Measurements from ENCODE around the gene SDCCAG8.

SDCCAG8 gene

GRCh38 chr1:243495442-243496186, 239.8 kb downstream of the SDCCAG8 start:
- Histone ChIP-seq H3K27me3 (ENCODE audit: control insufficient read depth, insufficient read depth, low read length) (no peaks in the 10 kb centered on the region), H3K27ac (ENCODE audit: low read depth, low read length) (no peak overlapping the region), H3K4me3 (ENCODE audit: low read depth, low read length) (no peak overlapping the region), H3K4me1 (ENCODE audit: control insufficient read depth, insufficient read depth, low read length) (peaks cover 38% of the 10 kb centered on the region), H3K9me3 (ENCODE audit: control insufficient read depth, insufficient read depth, low read length) (no peaks in the 10 kb centered on the region), H3K9ac (ENCODE audit: low read depth, low read length) (no peak overlapping the region), H3K36me3 (ENCODE audit: control insufficient read depth, insufficient read depth, low read length) (no peaks in the 10 kb centered on the region)

DNA sequence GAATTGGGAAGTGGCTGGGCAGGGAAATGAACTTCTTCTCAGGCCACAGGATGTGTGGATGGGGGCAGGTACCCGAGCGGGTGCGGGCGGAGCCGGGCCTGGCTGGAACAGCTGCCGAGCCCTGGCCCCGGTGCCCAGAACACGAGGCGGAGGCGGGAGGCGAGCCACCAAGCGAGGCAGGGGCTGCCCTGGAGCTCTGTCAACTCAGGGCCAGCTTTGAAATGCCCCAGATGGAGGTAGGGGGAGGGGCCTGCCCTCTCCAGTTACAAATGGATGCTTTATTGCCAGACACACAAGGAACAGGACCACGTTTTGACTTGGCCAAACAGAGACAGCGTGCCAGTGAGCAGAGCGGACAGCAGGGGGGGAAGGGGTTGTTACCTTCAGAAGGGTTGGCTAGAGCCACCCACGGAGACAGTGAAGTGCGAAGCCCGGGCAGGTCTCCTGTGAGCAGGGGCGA, 240.4 kb downstream of the SDCCAG8 start:
- H3K27me3 ChIP-seq (ENCODE audit: control insufficient read depth, insufficient read depth, low read length), result no peaks in the 10 kb centered on the region
- H3K27ac ChIP-seq (ENCODE audit: low read depth, low read length), result no peak overlapping the region
- peaks cover 33% of the 10 kb centered on the region for H3K4me1 ChIP-seq (ENCODE audit: control insufficient read depth, insufficient read depth, low read length)

GRCh38 chr1:243496806-243497205, 241.0 kb downstream of the SDCCAG8 start:
- Histone ChIP-seq H3K27ac (ENCODE audit: low read depth, low read length) (no peak overlapping the region), H3K4me1 (ENCODE audit: control insufficient read depth, insufficient read depth, low read length) (peaks cover 28% of the 10 kb centered on the region), H3K9me3 (ENCODE audit: control insufficient read depth, insufficient read depth, low read length) (no peaks in the 10 kb centered on the region), H3K36me3 (ENCODE audit: control insufficient read depth, insufficient read depth, low read length) (no peaks in the 10 kb centered on the region), H3K4me3 (ENCODE audit: low read depth, low read length) (no peak overlapping the region), H3K27me3 (ENCODE audit: control insufficient read depth, insufficient read depth, low read length) (no peaks in the 10 kb centered on the region), H3K9ac (ENCODE audit: low read depth, low read length) (no peak overlapping the region)

More for the DNA sequence above, 240.4 kb downstream of the SDCCAG8 start:
- no peak overlapping the region for H3K9ac ChIP-seq (ENCODE audit: low read depth, low read length)
- H3K4me3 ChIP-seq (ENCODE audit: low read depth, low read length), result no peak overlapping the region
- no peaks in the 10 kb centered on the region for H3K9me3 ChIP-seq (ENCODE audit: control insufficient read depth, insufficient read depth, low read length)
- no peaks in the 10 kb centered on the region for H3K36me3 ChIP-seq (ENCODE audit: control insufficient read depth, insufficient read depth, low read length)

DNA sequence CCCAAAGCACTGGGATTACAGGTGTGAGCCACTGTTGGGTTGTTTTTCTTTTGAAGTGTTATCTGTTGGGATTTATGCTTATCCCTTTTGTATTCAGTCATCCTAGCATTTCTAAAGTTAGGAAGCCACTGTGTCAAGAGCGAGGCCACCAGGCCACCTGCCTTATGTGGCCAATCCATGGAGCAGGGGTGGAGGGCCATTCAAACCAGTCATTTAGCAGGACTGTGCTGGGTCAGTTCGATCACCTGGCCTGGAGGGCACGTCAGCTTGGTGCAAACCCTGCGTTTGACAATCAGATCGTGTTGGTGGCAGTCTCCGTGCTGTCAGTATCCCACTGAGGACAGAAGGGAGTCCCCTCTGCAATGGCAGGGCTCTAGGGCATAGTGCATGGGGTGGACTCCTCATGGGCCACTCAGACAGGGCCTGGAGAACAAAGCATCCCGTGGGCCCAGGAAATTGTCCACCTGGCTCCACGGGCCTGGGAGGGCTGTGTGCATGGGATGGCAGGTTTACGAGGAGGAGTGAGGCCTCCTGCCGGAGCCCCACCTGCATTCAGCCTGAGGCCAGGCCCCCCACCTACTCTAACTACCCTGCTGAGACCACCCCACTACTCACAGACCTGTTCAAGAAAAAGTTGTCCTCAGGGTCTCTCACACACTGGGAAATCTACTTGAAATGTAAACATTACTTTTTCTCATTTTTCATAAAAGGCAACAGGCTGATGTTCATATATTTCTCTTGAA, 242.3 kb downstream of the SDCCAG8 start:
- Histone ChIP-seq H3K4me3 (ENCODE audit: low read depth, low read length) (no peak overlapping the region), H3K36me3 (ENCODE audit: control insufficient read depth, insufficient read depth, low read length) (no peaks in the 10 kb centered on the region), H3K4me1 (ENCODE audit: control insufficient read depth, insufficient read depth, low read length) (peaks cover 26% of the 10 kb centered on the region), H3K27me3 (ENCODE audit: control insufficient read depth, insufficient read depth, low read length) (no peaks in the 10 kb centered on the region), H3K9me3 (ENCODE audit: control insufficient read depth, insufficient read depth, low read length) (no peaks in the 10 kb centered on the region), H3K27ac (ENCODE audit: low read depth, low read length) (no peak overlapping the region), H3K9ac (ENCODE audit: low read depth, low read length) (no peak overlapping the region)

GRCh38 chr1:243499248-243499647, 243.4 kb downstream of the SDCCAG8 start:
- no peaks in the 10 kb centered on the region for H3K9me3 ChIP-seq (ENCODE audit: control insufficient read depth, insufficient read depth, low read length)
- no peaks in the 10 kb centered on the region for H3K27me3 ChIP-seq (ENCODE audit: control insufficient read depth, insufficient read depth, low read length)
- H3K4me1 ChIP-seq (ENCODE audit: control insufficient read depth, insufficient read depth, low read length), result peaks cover 23% of the 10 kb centered on the region
- no peaks in the 10 kb centered on the region for H3K36me3 ChIP-seq (ENCODE audit: control insufficient read depth, insufficient read depth, low read length)
- no peak overlapping the region for H3K9ac ChIP-seq (ENCODE audit: low read depth, low read length)
- no peak overlapping the region for H3K27ac ChIP-seq (ENCODE audit: low read depth, low read length)
- no peak overlapping the region for H3K4me3 ChIP-seq (ENCODE audit: low read depth, low read length)

- Histone ChIP-seq H3K9ac (ENCODE audit: low read depth, low read length) (no peak overlapping the region), H3K36me3 (ENCODE audit: control insufficient read depth, insufficient read depth, low read length) (no peaks in the 10 kb centered on the region), H3K9me3 (ENCODE audit: control insufficient read depth, insufficient read depth, low read length) (no peaks in the 10 kb centered on the region), H3K4me3 (ENCODE audit: low read depth, low read length) (no peak overlapping the region), H3K27ac (ENCODE audit: low read depth, low read length) (no peak overlapping the region), H3K27me3 (ENCODE audit: control insufficient read depth, insufficient read depth, low read length) (no peaks in the 10 kb centered on the region), H3K4me1 (ENCODE audit: control insufficient read depth, insufficient read depth, low read length) (peaks cover 23% of the 10 kb centered on the region)
Measured at GRCh38 chr1:243499711-243500110, 243.9 kb downstream of the SDCCAG8 start.

DNA sequence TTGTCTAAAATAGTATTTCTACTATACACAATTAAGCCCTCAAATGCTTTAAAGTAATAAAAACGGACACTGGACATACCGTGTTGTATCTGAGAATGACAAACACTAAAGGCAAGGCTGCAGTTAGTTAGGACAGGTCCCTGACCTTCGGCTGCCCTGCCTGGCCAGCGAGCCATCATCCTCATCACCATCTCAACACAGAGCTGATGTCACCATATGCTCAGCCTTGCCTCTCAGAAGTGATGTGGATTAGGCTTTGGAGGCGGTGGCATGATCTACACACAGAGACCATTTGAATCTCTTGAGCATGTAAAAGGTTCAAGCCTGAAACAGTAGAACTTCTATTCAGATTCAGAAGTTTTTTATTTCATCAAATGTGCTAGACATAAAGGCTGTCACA, 244.7 kb downstream of the SDCCAG8 start:
- H3K27ac ChIP-seq (ENCODE audit: low read depth, low read length), result no peak overlapping the region
- H3K9me3 ChIP-seq (ENCODE audit: control insufficient read depth, insufficient read depth, low read length), result no peaks in the 10 kb centered on the region
- H3K4me3 ChIP-seq (ENCODE audit: low read depth, low read length), result no peak overlapping the region
- H3K9ac ChIP-seq (ENCODE audit: low read depth, low read length), result no peak overlapping the region
- no peaks in the 10 kb centered on the region for H3K27me3 ChIP-seq (ENCODE audit: control insufficient read depth, insufficient read depth, low read length)
- peaks cover 23% of the 10 kb centered on the region for H3K4me1 ChIP-seq (ENCODE audit: control insufficient read depth, insufficient read depth, low read length)
- H3K36me3 ChIP-seq (ENCODE audit: control insufficient read depth, insufficient read depth, low read length), result no peaks in the 10 kb centered on the region

- no peaks in the 10 kb centered on the region for H3K27me3 ChIP-seq (ENCODE audit: control insufficient read depth, insufficient read depth, low read length)
- no peak overlapping the region for H3K27ac ChIP-seq (ENCODE audit: low read depth, low read length)
- peaks cover 19% of the 10 kb centered on the region for H3K4me1 ChIP-seq (ENCODE audit: control insufficient read depth, insufficient read depth, low read length)
- H3K4me3 ChIP-seq (ENCODE audit: low read depth, low read length), result no peak overlapping the region
- no peak overlapping the region for H3K9ac ChIP-seq (ENCODE audit: low read depth, low read length)
- H3K36me3 ChIP-seq (ENCODE audit: control insufficient read depth, insufficient read depth, low read length), result no peaks in the 10 kb centered on the region
- no peaks in the 10 kb centered on the region for H3K9me3 ChIP-seq (ENCODE audit: control insufficient read depth, insufficient read depth, low read length)
Measured at GRCh38 chr1:243501002-243501401, 245.2 kb downstream of the SDCCAG8 start.

DNA sequence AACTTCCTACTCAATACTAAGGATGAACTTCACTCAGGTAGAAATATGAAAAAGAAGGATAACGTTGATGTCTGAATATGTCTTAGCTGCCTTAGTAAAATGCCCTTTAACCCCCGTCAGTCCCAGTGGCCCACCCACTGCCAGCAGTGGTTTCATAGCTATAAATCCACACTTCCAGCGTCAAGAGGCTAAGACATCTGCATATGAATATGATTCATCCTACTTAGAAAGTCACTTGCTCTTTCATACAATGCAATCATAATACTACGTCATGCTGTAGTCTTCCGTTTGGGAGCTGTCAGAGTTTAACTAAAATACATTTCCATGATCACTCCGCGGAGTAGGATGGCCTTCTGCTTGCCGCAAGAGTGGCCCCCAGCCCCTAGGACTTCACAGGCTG, 247.3 kb downstream of the SDCCAG8 start:
- Histone ChIP-seq H3K36me3 (ENCODE audit: control insufficient read depth, insufficient read depth, low read length) (no peaks in the 10 kb centered on the region), H3K27me3 (ENCODE audit: control insufficient read depth, insufficient read depth, low read length) (no peaks in the 10 kb centered on the region), H3K9ac (ENCODE audit: low read depth, low read length) (no peak overlapping the region), H3K4me3 (ENCODE audit: low read depth, low read length) (no peak overlapping the region), H3K27ac (ENCODE audit: low read depth, low read length) (no peak overlapping the region), H3K4me1 (ENCODE audit: control insufficient read depth, insufficient read depth, low read length) (peaks cover 20% of the 10 kb centered on the region), H3K9me3 (ENCODE audit: control insufficient read depth, insufficient read depth, low read length) (no peaks in the 10 kb centered on the region)

GRCh38 chr1:243505986-243506689, 250.3 kb downstream of the SDCCAG8 start:
- Histone ChIP-seq H3K4me1 (ENCODE audit: control insufficient read depth, insufficient read depth, low read length) (peaks cover 14% of the 10 kb centered on the region), H3K36me3 (ENCODE audit: control insufficient read depth, insufficient read depth, low read length) (no peaks in the 10 kb centered on the region), H3K4me3 (ENCODE audit: low read depth, low read length) (no peak overlapping the region), H3K27ac (ENCODE audit: low read depth, low read length) (no peak overlapping the region), H3K9me3 (ENCODE audit: control insufficient read depth, insufficient read depth, low read length) (no peaks in the 10 kb centered on the region), H3K9ac (ENCODE audit: low read depth, low read length) (no peak overlapping the region), H3K27me3 (ENCODE audit: control insufficient read depth, insufficient read depth, low read length) (no peaks in the 10 kb centered on the region)

Measured in HUES48 (cell line).